ENCODE data around the gene CLN5.

Gene CLN5

GRCh38 chr13:77022341-77022740 is 30.5 kb downstream of the CLN5 start:
- no peak for DNase-seq

GRCh38 chr13:77026255-77026860 is 34.5 kb downstream of the CLN5 start:
- DNase-seq: no peak

GRCh38 chr13:77026861-77027621 is 35.2 kb downstream of the CLN5 start, which contains the start of gene FBXL3:
Gene FBXL3, minus strand, starts transcription at chr13:77027159. Its CDS starts 5,299 bp downstream, at chr13:77021860.
- peak; percentile 43 for DNase-seq

- no peak for DNase-seq
Measured at GRCh38 chr13:77028202-77028601, 36.3 kb downstream of the CLN5 start.

GRCh38 chr13:77029436-77029835 is 37.6 kb downstream of the CLN5 start:
- no peak for DNase-seq

GRCh38 chr13:77031656-77032243 is 39.9 kb downstream of the CLN5 start:
- no peak for DNase-seq

- DNase-seq: no peak
Measured at GRCh38 chr13:77033717-77034302, 41.9 kb downstream of the CLN5 start.

GRCh38 chr13:77034881-77035280 is 43.0 kb downstream of the CLN5 start:
- no peak for DNase-seq

GRCh38 chr13:77036279-77036678 is 44.4 kb downstream of the CLN5 start:
- DNase-seq: no peak

GRCh38 chr13:77038907-77039480 is 47.1 kb downstream of the CLN5 start:
- no peak for DNase-seq

GRCh38 chr13:77040076-77040475 is 48.2 kb downstream of the CLN5 start:
- DNase-seq: no peak

GRCh38 chr13:77040835-77041234 is 49.0 kb downstream of the CLN5 start:
- DNase-seq: no peak

GRCh38 chr13:77042566-77043177 is 50.8 kb downstream of the CLN5 start:
- no peak for DNase-seq

- DNase-seq: no peak
Measured at GRCh38 chr13:77047649-77048343, 55.9 kb downstream of the CLN5 start.

GRCh38 chr13:77048681-77049080 is 56.8 kb downstream of the CLN5 start:
- DNase-seq: no peak

- no peak for DNase-seq
Measured at GRCh38 chr13:77053192-77053591, 61.3 kb downstream of the CLN5 start.

Measured in NCI-H2081 treated with DMSO at 0.1 percent for 48 hours (cell line).